ENCODE data around the gene WSB1.
A peak's percentile ranks its signal among the peaks of the same experiment; 100 is the strongest.

Gene WSB1

DNA sequence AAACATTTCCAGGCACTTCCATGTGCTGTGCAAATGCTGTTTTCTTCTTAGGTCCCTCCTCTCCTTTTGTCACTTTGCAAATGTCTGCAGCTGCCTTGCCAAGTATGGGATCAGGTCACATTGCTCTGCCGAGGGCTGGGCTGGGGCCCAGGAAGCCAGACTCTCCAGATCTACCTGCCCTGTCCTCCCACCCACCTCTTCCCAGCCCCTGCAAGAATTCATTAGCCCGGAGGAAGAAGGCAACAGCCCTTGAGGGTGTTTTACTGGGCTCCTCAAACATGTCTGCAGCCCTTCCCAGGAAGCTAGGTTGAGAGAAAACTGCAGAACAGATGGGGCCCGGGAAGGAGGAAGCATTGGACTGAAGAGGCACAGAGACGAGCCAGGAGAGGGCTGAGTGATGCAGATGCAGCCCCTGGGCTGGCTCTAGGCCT lies 47.1 kb downstream of the WSB1 start:
- DNase-seq, result no peak

DNA sequence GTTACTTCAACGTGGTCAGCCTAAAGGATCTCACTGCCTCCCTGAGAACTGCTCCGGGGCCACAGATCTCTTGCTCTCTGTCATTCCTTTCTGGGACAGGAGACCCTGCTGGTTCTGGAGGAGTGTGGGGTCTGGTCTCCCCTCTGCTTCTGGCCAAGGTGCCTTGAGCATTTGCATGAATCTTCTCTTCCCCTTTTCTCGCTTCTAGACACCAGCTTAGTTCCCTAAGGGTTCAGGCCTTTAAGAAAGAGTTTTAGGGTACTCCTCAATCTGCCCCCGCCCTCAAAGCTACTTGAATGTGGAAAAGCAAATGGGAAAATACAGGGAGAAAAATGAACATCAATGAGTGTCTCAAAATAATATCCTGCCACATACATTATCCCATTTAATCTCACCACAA lies 48.1 kb downstream of the WSB1 start:
- no peak for DNase-seq

DNA sequence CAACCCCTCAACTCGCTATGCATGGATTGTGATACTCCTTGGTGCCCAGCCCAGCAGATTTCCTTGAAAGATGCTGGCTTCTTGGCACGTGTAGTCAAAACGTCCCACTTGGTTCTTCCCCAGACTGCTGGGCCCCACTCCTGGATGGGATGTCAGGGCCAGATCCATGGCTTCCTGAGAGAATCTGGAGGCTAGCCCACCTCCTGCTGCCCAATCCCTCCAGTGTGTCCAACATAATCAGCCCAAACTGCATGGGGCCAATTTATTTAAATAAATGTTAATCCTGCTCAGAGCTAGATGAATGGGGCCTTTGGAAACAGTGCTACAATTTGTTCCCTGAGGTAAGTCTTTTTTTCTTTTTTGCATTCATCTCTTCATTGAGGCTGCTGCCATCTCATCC lies 49.4 kb downstream of the WSB1 start:
- DNase-seq, result no peak

DNA sequence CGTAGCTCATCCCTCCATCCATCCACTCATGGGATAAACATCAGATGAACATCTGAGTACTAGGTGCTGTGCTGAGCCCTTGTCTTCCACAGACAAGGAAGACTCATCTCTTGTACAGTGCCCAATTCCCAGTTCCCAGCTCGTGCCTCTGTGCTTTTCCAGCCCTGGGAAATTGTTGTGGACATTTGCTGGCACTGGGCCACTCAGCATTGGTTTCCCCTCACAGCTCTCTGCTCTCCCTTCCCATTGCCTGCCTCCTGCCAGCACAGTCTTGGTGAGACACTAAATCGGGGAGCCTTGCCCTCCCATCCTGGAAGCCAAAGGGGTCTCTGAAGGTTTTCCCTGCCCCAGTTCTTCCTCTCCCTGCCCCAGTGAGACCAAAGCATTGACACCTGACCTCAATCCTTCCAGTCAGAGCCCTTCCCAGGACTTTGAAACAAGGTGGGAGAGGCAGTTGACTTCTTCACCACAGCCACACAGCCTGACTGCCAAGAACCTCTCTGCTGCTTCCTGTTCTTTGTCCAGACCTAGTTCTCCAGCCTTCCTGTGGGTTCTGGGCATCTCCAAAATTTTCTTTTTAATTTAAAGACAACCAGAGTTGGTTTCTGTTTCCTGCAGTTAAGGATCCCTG lies 50.2 kb downstream of the WSB1 start:
- no peak for DNase-seq

DNA sequence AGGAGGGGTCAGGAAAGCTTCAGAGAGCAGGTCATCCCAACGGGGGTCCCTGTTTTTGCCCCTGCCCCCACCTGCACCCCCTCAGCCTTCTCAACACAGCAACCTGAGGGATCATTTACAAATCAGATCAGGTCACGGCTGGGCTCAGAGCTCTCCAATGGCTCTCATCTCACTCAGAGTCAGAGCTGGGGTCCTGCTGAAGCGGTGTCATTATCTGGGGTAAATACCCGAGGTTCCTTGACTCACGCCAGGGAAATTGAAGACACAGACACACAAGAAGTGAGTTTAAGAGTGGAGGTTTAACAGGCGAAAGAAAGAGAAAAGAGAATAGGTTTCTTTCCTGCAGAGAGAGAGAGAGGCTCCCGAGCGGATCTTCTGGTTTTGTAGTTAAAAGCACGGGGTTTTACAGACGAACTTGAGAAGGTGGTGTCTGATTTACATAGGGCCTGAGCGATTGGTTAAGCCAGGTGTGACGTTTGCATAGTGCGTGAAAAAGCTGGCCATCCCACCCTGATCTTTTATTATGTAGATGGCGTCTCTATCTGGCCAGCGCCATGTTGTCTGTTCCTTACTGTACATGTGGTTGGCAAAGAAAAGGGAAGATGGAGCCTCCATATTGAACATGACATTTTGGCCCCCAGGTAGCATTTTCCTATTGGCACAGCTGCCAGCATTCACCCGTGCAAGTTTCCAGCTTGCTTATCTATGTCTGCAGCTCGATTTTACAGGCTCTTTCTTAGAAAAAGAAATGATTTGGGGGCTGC lies 51.4 kb downstream of the WSB1 start:
- no peak for DNase-seq

DNA sequence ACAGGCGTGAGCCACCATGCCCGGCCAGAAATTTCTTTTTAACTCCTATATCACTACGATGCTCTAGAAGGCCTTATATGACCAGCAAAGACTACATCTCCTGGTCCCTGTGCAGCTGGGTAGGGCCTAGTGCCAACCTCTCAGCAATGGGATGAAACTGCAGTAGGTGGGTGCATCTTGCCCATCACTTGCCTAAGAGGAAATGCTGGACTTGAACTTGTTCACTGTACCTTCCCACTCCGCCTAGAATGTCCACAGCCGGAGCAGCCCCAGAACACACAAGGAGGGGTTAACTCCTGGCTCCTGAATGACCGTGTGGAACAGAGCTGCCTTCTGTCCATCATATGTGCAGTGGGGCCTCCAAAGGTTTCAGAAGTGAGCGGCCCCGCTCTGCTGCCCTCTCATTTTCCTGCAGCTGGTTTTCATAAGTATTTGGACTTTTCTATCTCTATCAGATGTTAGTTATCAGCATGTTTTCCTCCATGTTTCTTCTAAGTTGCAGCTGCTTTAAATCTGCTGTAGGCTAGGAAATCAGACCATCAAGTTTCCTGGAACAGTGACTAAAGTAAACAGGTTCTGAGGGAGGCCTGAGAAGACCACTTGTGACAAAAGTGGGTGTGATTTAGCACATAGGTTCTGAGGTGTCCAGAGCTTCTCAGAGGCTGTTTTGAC lies 52.5 kb downstream of the WSB1 start:
- no peak for DNase-seq

DNA sequence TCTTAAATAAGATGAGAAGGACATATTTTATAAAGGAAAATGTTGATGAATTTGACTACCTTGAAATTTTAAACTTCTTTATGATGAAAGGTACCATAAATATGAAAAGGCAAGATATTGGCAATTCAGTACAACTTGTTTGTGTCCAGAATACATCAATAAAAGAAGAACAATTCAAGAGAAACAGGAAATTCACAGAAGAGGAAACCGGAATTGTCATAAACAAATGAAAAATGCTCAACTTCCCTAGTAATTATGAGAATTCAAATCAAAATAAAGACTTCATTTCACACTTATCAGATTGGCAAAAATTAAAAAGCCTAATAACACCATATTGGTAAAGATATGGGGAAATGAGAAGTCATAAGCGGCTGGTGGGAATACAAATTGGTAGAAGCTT lies 54.3 kb downstream of the WSB1 start:
- DNase-seq, result no peak

DNA sequence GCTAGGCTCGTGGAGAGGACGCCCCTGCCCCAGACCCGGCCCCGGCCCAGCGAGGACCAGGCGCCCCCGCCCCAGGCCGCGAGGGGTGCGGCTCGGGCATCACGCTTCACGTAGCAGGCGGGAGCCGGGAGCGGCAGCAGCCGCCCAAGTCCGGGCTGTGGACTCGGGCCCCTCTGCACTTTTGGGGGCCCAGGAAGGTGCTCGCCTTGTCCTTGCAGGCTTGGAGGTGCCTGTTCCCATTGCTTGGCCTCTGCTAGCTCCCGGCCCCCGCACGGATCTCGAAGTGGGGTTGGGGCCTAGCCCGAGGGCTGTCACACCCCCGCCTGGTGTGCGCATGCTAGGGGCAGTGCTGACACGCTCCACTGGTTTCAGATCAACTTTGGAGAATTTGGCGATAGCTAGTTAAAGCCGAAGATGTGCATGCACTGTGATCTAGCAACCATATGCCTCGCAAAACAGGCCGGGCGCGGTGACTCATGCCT lies 55.7 kb downstream of the WSB1 start:
- DNase-seq, result no peak

DNA sequence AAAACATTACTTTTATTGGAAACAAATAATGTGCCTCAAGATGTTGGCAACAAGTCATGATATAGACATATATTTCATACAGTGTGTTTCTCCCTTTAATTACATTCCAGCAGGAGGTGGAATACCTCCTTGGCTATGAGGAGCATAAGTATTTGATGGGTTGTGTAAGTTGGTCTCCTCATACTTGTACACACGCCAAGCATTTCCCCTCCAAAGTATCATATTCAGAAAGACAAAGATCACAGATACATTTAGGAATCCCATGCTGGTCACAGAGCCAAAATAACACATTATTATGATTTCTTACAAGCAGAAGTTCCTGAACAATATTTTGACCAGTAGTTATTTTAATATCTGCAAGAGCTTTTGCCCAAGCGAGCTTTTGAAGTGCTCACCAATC lies 57.8 kb downstream of the WSB1 start:
- DNase-seq, result no peak

DNA sequence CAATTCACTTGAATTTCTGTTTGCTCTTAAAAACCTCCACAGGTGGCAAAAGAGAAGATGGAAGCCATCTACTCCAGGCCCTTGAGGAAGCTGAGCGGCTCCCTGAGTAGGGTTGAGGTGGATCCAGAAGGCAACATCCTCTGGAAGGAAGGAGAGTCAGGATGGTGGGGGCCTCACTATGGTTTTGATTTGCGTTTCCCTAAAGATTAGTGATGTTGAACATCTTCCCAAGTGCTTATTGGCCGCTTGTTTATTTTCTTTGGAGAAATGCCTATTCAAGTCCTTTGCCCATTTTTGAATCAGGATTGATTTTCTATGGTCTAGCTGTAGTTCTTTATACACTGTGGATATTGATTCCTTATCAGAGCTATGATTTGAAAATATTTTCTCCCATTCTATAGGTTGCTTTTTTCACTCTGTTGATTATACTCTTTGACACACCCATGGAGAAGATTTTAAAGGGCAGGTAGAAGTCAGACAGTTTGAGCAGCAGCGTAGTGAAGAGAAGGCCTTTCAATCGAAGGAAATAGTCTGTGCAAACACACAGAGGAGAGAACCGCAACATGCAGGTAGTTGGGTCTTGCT lies 58.6 kb downstream of the WSB1 start:
- DNase-seq, result no peak

DNA sequence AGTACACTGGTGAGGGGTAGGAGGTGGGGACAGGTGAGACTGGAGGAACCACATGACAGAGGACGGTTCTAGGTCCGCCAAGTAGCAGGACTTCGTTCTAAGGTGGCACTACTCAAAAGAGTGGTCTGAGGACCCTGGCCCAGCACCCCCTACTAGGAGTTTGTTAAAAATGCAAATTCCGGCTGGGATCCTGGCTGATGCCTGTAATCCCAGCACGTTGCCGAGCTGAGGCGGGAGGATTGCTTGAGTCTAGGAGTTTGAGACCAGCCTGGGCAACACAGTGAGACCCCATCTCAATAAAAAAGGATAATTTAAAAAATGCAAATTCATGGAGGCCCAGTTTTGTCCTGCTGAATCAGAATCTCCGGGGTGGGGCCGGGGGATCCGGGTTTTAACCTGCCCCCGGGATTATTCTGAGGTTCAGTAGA lies 59.1 kb downstream of the WSB1 start:
- no peak for DNase-seq

DNA sequence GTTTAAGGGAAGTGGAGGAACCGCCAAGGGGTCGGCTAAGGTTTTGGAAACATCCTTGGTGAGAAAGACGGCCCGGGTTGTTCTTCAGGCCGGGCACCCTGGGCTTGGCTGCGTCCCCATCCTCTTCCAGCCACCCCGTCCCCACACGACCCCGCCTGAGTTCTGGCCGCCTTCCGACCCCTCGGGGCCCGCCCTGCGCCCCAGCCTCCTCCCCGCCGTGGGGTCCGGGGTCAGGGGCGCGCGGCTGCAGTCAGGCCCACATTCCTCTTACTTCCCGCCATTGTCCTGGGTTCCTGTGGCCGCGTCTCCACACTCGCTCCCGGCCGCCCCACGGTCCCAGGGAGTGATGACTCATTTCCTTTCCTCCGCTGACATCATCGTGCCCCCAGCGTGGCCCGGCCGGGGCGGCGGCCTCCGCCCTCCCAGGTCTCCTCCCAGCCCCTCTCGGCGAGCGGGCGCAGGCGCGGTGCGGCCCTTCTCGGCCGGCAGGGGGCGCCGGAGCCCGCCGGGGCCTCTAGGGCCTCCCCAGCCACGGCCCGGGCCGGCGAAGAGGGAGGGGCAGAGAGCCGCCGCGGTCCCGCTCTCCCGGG lies 59.6 kb downstream of the WSB1 start:
- DNase-seq, result peak; percentile 78

DNA sequence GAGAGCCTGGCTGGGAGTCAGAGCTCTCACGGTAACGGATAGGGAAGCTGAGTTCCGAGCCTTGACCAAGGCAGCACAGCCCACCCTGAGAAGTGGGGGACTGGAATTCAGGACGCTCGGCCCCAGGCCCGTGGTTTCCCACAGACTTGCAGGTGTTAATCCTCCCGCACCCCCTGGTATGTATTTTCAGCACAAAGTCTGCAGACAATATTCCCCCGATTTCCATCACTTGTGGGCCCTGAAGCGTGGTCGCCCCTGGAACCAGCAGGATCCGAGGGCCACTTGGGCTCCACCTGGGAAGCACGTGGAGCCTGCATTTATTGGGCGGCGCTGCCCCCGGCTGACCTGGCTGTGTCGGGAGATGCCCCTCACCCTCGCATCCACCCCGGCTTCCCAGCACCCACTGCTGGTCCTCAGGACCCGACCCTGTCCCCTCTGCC lies 60.2 kb downstream of the WSB1 start:
- no peak for DNase-seq

DNA sequence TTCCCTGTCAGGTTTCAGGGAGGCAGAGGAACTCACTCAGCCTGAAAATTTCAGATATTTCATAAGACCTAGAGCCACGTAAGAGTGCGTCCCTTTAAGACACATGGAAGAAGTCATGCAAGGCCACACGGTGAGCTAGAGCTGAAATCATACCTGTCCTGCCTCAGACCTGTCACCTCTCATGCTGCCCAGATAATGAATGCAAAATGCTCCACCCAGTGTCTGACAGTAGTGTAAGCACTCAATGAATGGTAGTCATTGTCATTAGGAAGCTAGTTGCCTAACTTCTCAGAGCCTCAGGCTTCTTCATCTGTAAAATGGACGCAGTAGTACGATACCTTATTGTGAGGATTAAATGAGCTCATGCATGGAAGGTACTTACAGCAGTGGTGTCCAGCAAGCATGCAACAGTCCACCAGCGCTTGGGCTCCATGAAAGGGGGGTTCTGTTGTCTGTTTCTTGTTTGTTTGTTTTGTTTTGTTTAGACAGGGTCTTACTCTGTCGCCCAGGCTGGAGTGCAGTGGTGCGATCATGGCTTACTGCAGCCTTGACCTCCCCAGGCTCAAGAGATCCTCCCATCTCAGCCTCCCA lies 60.7 kb downstream of the WSB1 start:
- DNase-seq, result no peak

DNA sequence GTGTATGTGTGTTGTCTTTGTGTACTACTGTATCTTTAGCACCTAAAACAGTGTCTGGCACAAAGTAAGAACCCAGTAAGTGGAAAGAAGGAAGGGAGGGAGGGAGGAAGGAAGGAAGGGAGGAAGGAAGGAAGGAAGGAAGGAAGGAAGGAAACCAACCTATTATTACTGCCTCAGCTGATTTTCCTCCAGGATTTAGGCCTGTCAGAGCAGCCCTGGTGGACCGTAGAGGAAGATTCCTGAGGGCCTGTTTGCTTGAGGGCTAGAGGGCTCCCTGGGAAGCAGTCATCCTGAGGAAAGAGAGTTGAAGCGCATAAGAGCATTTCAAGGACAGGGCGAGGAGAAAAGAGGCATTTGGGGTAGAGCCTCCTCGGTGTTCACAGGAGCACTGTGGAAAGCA lies 61.5 kb downstream of the WSB1 start:
- DNase-seq, result no peak

DNA sequence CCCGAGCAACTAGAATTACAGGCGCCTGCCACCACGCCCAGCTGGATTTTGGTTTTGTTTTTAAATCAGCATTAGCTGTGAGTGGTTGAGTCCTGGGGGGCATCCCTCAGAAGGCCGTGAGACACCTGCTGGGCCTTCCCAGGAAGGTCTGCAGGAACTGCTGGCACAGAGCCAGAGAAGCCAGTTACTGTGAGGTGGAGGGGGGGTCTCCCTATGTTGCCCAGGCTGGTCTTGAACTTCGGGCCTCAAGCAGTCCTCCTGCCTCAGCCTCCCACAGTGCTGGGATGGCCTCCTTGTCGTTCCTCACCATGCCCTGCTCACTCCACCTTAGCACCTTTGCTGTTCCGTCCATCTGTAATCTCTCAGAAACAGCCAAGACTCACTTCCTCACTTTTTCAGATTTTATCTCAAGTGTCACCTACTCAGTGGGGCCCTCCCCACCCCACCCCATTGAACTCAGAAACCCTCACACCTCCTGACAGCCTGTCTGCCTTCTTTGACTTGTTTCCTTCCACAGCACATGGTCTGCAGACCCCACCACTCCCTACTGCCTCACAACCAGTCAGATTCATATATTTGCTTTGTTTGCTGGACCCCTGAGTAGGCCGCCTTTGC lies 62.3 kb downstream of the WSB1 start:
- no peak for DNase-seq

DNA sequence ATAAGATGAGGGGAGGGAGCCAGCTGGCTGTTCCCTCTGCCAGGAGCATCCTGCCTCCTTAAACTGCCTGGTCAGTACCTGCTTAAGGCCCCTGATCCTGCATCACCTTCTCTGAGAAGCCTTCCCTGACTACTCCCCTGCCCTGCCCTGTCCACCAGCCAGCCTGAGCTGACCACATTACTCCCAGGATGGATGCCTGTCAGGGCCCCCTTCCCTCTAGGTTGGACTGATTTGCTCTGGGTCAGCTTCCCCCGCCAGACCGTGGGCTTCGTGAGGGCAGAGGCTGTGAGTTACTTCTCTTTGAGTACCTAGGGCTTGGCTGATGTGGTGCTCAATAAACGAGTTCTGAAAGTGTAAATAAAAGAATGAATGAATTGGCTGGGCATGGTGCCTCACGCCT lies 63.3 kb downstream of the WSB1 start:
- no peak for DNase-seq

DNA sequence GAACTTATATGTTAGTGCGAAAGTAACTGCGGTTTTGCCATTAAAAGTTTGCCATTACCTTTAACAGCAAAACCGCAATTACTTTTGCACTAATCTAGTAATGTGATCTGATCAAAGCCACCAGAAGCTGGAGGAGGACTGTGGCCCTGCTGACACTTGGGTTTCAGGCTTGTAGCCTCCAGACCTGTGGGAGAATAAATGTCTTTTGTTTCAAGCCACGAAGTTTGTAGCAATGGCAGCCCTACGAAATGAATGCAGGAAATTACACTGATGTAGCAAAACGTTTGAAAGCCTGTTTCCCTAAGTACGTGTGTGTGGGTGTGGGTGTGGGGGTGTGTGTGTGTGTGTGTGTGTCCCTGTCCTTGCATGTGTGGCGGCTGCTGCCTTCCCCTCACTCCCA lies 66.6 kb downstream of the WSB1 start:
- DNase-seq, result no peak

DNA sequence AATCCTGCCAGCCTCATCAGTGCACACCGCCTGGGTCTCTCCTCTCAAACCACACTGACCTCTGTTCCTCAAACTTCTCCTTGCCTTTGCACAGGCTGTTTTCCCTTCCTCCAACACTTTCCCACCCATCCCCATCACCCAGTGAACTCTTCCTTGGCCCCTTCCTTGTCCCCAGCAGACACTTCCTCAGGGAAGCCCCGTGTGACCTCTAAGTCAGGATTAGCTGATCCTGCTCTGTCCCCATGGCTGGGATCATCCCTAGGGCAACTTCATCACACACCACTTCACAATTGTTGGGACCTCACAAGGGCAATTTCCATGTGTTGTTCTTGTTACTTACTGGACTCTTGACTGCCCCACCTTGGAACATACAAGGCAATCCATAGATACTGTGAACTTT lies 67.8 kb downstream of the WSB1 start:
- no peak for DNase-seq

DNA sequence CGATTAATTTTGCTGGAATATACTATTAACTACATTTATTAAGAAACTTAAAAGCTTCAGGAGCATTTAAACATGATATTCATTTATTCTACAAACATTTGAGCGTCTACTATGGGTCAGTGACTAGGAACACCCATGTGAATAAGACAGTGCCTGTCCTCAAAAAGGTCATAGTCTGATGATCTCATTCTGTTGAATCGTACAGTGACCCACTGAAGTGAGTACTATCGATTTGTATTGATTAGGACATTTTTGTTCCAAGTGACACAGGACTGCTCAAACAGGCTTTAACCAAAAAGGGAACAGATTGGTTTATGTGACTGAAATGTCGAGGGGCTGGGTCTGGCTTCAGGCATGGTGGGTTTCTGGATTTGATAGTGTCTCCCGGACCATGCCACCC lies 68.6 kb downstream of the WSB1 start:
- no peak for DNase-seq

DNA sequence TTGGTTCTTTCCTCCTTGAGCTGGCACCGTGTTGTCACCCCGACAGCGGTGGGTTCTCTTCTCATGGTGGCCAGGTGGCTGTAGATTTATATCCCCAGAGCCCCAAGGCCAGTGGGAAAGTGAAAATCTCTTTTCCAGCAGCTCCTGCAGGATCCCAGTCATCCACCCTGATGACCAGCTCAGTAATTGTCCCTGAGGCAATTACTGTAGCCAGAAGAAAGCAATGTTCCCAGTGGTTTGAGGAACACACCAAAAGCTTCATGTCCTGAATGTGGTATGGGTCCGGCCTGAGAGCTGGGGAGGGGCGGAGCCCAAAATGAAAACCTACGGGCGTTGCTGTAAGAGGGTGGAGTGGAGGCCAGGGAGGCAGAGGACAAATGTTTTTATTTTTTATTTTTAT lies 69.0 kb downstream of the WSB1 start:
- DNase-seq, result no peak

DNA sequence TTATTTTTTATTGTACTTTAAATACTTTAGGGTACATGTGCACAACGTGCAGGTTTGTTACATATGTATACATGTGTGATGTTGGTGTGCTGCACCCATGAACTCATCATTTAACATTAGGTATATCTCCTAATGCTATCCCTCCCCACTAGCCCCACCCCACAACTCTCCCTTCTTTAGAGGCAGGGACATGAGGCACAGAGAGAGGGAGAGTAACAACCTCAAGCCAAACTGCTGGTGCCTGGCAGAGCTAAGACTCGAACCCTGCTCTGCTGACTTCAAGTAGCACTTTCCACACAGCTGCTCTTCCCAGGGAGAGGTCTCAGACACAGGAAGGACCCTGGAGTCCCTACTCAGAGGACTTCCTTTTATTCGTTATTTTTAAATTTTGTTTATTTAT lies 69.4 kb downstream of the WSB1 start:
- DNase-seq, result no peak

Data from stimulated activated naive CD4-positive, alpha-beta T cell treated with Interleukin-2 at 50 U/mL for 16 hours (primary cell).